ENCODE results near the gene DST. TPM values are rescaled to one million over a fixed set of nuclear protein-coding genes. Genes with fewer than 3 reads are reported as not detected.
A peak's percentile ranks its signal among the peaks of the same experiment; 100 is the strongest.

The DST gene
- total RNA-seq, 1 donor from 2014 or later, result 124 TPM

DNA sequence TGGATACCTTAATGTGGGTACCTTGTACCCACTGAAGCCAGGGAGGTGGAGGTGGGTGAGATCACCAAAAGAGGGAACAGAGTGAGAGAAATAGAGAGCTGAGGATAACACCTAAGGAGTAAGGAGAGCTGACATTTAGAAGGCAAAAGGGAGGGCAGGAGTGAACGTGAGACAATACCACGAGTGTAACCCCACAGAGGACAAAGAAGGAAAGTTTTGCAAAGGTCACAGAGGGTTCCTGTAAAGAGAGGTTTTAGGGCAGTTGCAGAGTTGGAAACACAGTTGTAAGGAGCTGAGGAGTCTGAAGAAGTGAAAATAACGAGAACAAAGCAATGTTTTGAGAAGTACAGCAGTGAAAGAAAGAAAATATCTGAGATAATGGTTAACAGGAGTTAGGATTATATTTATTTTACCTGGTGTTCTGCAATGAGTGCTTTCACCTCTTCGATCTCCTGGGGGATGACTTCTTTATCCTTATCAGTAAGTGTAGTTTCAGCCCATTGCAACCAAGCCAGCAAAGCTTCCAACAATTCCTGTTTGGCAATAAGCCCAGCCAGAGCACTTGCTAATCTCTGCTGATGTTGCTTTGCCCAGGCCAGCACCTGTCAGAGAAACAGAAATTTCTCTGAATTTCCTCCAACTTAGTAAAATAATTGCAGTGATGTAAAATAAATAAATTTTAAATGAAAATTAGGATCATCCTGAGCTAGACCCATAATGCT is 166.8 kb downstream of the DST start:
- Mint-ChIP-seq H3K9me3 (peaks cover 5% of the 10 kb centered on the region), H3K36me3 (ENCODE audit: low read depth) (peaks cover 38% of the 10 kb centered on the region), H3K27me3 (ENCODE audit: low read depth) (no peaks in the 10 kb centered on the region), H3K4me1 (no peaks in the 10 kb centered on the region), H3K27ac (ENCODE audit: unreplicated experiment) (peak overlapping the region; percentile 45), H3K4me3 (no peak overlapping the region)
- no peak for DNase-seq (ENCODE audit: low read depth, low spot score)
- TF ChIP-seq, protein P1, sequence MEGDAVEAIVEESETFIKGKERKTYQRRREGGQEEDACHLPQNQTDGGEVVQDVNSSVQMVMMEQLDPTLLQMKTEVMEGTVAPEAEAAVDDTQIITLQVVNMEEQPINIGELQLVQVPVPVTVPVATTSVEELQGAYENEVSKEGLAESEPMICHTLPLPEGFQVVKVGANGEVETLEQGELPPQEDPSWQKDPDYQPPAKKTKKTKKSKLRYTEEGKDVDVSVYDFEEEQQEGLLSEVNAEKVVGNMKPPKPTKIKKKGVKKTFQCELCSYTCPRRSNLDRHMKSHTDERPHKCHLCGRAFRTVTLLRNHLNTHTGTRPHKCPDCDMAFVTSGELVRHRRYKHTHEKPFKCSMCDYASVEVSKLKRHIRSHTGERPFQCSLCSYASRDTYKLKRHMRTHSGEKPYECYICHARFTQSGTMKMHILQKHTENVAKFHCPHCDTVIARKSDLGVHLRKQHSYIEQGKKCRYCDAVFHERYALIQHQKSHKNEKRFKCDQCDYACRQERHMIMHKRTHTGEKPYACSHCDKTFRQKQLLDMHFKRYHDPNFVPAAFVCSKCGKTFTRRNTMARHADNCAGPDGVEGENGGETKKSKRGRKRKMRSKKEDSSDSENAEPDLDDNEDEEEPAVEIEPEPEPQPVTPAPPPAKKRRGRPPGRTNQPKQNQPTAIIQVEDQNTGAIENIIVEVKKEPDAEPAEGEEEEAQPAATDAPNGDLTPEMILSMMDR (conservative IDR thresholded peaks at IDR 0.05), result no peak

DNA sequence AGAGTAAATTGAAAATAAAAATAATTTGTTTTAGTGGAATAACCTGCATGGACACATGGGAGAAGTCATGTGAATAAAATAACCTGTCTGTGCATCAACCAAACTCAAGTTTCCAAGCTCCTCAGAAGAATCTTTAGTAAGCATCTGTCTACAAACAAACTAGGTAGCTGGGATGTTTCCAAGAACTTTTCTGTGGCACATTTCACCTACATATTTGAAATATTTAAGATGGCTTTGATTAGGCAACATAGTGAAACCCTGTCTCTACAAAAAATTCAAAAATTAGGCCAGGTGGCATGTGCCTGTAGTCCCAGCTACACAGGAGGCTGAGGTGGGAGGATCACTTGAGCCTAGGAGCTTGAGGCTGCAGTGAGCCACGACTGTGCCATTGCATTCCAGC is 168.2 kb downstream of the DST start:
- H3K27me3 Mint-ChIP-seq (ENCODE audit: low read depth), result no peaks in the 10 kb centered on the region
- no peaks in the 10 kb centered on the region for H3K4me1 Mint-ChIP-seq
- no peak for DNase-seq (ENCODE audit: low read depth, low spot score)
- peaks cover 35% of the 10 kb centered on the region for H3K36me3 Mint-ChIP-seq (ENCODE audit: low read depth)
- TF ChIP-seq, protein P1 (conservative IDR thresholded peaks at IDR 0.05), result no peak
- H3K4me3 Mint-ChIP-seq, result no peak overlapping the region
- peaks cover 3% of the 10 kb centered on the region for H3K9me3 Mint-ChIP-seq
- no peak overlapping the region for H3K27ac Mint-ChIP-seq (ENCODE audit: unreplicated experiment)

DNA sequence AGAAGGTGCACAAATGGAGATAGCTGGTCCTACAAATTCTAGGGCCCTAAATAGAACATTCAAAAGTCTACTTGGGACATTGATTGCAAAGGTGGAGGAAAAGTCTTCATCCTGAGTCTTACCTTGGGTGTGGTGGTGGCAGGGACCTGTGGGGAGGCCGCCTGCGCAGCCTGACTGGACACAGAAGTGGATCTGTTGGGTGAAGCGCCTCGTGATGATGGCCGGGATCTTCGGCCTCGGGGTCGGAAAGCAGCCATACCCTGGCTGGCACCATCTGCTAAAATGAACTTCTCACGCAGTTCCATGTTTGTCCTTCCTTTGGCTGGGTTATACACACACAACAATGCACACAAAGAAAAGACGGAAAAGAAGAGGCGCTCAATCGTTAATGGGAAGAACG is 179.2 kb downstream of the DST start:
- TF ChIP-seq, protein P1 (conservative IDR thresholded peaks at IDR 0.05), result no peak
- Mint-ChIP-seq H3K4me1 (no peaks in the 10 kb centered on the region), H3K4me3 (no peak overlapping the region), H3K27me3 (ENCODE audit: low read depth) (no peaks in the 10 kb centered on the region), H3K36me3 (ENCODE audit: low read depth) (peaks cover 16% of the 10 kb centered on the region), H3K9me3 (no peaks in the 10 kb centered on the region), H3K27ac (ENCODE audit: unreplicated experiment) (no peak overlapping the region)
- no peak for DNase-seq (ENCODE audit: low read depth, low spot score)

DNA sequence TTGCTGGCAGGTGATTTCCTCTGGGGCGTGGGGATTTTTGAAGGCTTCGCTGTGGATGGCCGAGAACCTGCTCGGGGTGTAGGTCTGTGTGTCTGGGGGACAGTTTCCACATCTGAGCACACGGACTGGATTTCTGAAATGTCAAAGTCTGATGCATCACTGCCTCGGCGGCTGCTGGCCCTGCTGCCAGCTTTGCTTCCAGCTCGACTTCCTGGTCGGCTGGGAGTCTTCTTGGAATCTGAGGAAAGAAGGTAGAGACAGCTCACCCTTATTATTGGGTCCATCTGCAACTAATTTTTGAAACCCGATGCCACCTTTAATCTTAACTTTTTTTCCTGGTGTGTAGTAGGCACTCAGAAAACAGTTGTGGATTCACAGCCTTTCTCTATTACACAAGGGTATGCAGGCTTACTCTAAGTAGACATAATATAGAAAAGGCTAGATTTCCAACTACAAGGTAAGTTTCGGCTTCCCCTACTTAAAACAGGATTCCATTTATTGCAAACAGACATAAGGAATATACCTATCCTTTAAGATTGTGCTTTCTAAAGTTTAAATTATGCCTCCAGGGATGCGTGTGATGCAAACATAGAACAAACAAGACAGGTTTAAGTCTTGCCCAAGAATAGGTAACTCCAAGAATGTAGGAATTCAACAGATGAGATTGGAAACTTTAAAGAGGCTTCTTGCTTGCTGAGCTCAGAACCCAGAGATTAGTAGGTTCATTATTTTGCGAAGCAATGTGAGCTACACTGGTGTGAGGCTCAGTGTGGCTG is 183.5 kb downstream of the DST start:
- DNase-seq (ENCODE audit: low read depth, low spot score), result no peak
- no peaks in the 10 kb centered on the region for H3K4me1 Mint-ChIP-seq
- no peak overlapping the region for H3K4me3 Mint-ChIP-seq
- H3K36me3 Mint-ChIP-seq (ENCODE audit: low read depth), result peaks cover 16% of the 10 kb centered on the region
- no peak overlapping the region for H3K27ac Mint-ChIP-seq (ENCODE audit: unreplicated experiment)
- H3K27me3 Mint-ChIP-seq (ENCODE audit: low read depth), result no peaks in the 10 kb centered on the region
- no peaks in the 10 kb centered on the region for H3K9me3 Mint-ChIP-seq
- TF ChIP-seq, protein P1 (conservative IDR thresholded peaks at IDR 0.05), result no peak

DNA sequence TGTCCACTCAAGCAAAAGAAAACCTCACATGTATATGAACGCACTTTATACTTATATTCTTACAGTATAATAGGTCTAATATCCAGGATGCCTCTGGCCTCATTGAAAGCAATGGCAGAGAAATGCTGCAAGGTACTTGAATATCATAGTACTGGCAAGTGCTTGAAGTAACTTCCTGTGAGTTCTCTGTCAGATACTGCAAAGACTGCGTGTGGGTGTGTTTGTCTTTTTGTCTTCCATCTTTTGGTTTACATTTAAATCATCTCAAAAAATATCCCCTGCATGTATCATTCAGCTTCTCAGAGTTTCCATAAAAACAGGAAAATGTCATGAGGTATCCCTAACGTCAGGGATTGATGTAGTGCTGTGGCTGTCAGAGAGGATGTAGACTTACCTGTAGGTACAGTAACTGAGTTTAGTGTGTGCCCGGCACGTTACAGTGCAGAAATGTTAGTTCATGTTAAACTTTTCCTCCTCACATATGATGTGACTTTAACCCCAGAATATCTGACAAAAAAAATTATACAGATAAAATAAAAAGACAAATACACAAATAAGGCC is 184.3 kb downstream of the DST start:
- no peaks in the 10 kb centered on the region for H3K27me3 Mint-ChIP-seq (ENCODE audit: low read depth)
- no peak for DNase-seq (ENCODE audit: low read depth, low spot score)
- no peak overlapping the region for H3K4me3 Mint-ChIP-seq

More for the DNA sequence above, 184.3 kb downstream of the DST start:
- H3K9me3 Mint-ChIP-seq, result no peaks in the 10 kb centered on the region
- TF ChIP-seq, protein P1 (conservative IDR thresholded peaks at IDR 0.05), result no peak
- peaks cover 12% of the 10 kb centered on the region for H3K36me3 Mint-ChIP-seq (ENCODE audit: low read depth)
- no peaks in the 10 kb centered on the region for H3K4me1 Mint-ChIP-seq
- H3K27ac Mint-ChIP-seq (ENCODE audit: unreplicated experiment), result no peak overlapping the region
